ENCODE measurements around the gene TP53I3.

TP53I3 gene

GRCh38 chr2:24073816-24074215 lies 10.8 kb downstream of the TP53I3 start:
- TF ChIP-seq CEBPB (IDR thresholded peaks at IDR 0.05) (no peak), EGR1 (IDR thresholded peaks at IDR 0.05) (no peak), CREB1 (IDR thresholded peaks at IDR 0.05; ENCODE audit: low read depth) (no peak), YY1 (IDR thresholded peaks at IDR 0.05; ENCODE audit: low read depth) (no peak), TAF1 (IDR thresholded peaks at IDR 0.05; ENCODE audit: low read depth) (no peak), MAX (IDR thresholded peaks at IDR 0.05) (no peak), ZBTB7A (IDR thresholded peaks at IDR 0.05; ENCODE audit: low read depth) (no peak), TEAD4 (IDR thresholded peaks at IDR 0.05) (no peak), FOXM1 (IDR thresholded peaks at IDR 0.05; ENCODE audit: borderline replicate concordance, low read depth) (no peak), REST (IDR thresholded peaks at IDR 0.05; ENCODE audit: low read depth) (no peak), EP300 (IDR thresholded peaks at IDR 0.05; ENCODE audit: borderline replicate concordance) (no peak), USF1 (IDR thresholded peaks at IDR 0.05) (no peak), RAD21 (IDR thresholded peaks at IDR 0.05; ENCODE audit: low read depth) (no peak), TCF12 (IDR thresholded peaks at IDR 0.05; ENCODE audit: low read depth) (no peak)

GRCh38 chr2:24072259-24072658 lies 12.4 kb downstream of the TP53I3 start:
- TF ChIP-seq NFIC (IDR thresholded peaks at IDR 0.05) (no peak), TAF1 (IDR thresholded peaks at IDR 0.05; ENCODE audit: low read depth) (no peak)

- TF ChIP-seq TAF1 (IDR thresholded peaks at IDR 0.05; ENCODE audit: low read depth): no peak
- TF ChIP-seq CEBPB (IDR thresholded peaks at IDR 0.05): no peak
- TF ChIP-seq NFIC (IDR thresholded peaks at IDR 0.05): no peak
These were observed 19.3 kb downstream of the TP53I3 start for GRCh38 chr2:24065341-24065740.

GRCh38 chr2:24058564-24059271 lies 25.9 kb downstream of the TP53I3 start:
- TF ChIP-seq FOXM1 (IDR thresholded peaks at IDR 0.05; ENCODE audit: borderline replicate concordance, low read depth) (no peak), EP300 (IDR thresholded peaks at IDR 0.05; ENCODE audit: borderline replicate concordance) (no peak), CREB1 (IDR thresholded peaks at IDR 0.05; ENCODE audit: low read depth) (no peak), EGR1 (IDR thresholded peaks at IDR 0.05) (no peak), CEBPB (IDR thresholded peaks at IDR 0.05) (no peak), NFIC (IDR thresholded peaks at IDR 0.05) (no peak), RAD21 (IDR thresholded peaks at IDR 0.05; ENCODE audit: low read depth) (no peak), USF1 (IDR thresholded peaks at IDR 0.05) (no peak), MAX (IDR thresholded peaks at IDR 0.05) (no peak), TEAD4 (IDR thresholded peaks at IDR 0.05) (no peak), YY1 (IDR thresholded peaks at IDR 0.05; ENCODE audit: low read depth) (no peak), TAF1 (IDR thresholded peaks at IDR 0.05; ENCODE audit: low read depth) (no peak), ZBTB7A (IDR thresholded peaks at IDR 0.05; ENCODE audit: low read depth) (no peak), TCF12 (IDR thresholded peaks at IDR 0.05; ENCODE audit: low read depth) (no peak)

GRCh38 chr2:24055750-24056149 lies 28.9 kb downstream of the TP53I3 start:
- TF ChIP-seq NFIC (IDR thresholded peaks at IDR 0.05) (no peak), CREB1 (IDR thresholded peaks at IDR 0.05; ENCODE audit: low read depth) (no peak), REST (IDR thresholded peaks at IDR 0.05; ENCODE audit: low read depth) (no peak), TCF12 (IDR thresholded peaks at IDR 0.05; ENCODE audit: low read depth) (no peak), EP300 (IDR thresholded peaks at IDR 0.05; ENCODE audit: borderline replicate concordance) (no peak)

- TF ChIP-seq TEAD4 (IDR thresholded peaks at IDR 0.05) (no peak), REST (IDR thresholded peaks at IDR 0.05; ENCODE audit: low read depth) (no peak), CEBPB (IDR thresholded peaks at IDR 0.05) (no peak), MAX (IDR thresholded peaks at IDR 0.05) (no peak), TCF12 (IDR thresholded peaks at IDR 0.05; ENCODE audit: low read depth) (no peak), RAD21 (IDR thresholded peaks at IDR 0.05; ENCODE audit: low read depth) (no peak), EGR1 (IDR thresholded peaks at IDR 0.05) (no peak), EP300 (IDR thresholded peaks at IDR 0.05; ENCODE audit: borderline replicate concordance) (no peak), ZBTB7A (IDR thresholded peaks at IDR 0.05; ENCODE audit: low read depth) (no peak), NFIC (IDR thresholded peaks at IDR 0.05) (no peak), CREB1 (IDR thresholded peaks at IDR 0.05; ENCODE audit: low read depth) (no peak), YY1 (IDR thresholded peaks at IDR 0.05; ENCODE audit: low read depth) (no peak), FOXM1 (IDR thresholded peaks at IDR 0.05; ENCODE audit: borderline replicate concordance, low read depth) (no peak), TAF1 (IDR thresholded peaks at IDR 0.05; ENCODE audit: low read depth) (no peak), USF1 (IDR thresholded peaks at IDR 0.05) (no peak)
These were observed 30.1 kb downstream of the TP53I3 start for GRCh38 chr2:24054366-24055010.

Measured in Ishikawa (cell line).